GM12864 (cell line): Measurements from ENCODE around the gene RAB27B.

ENCODE experiments used
- DNase-seq: peaks from one replicate; pipeline ENCODE4 v3.0.0-alpha.2; 2011; ENCODE audit warnings: low read depth
- H3K4me3 ChIP-seq: 2 replicates; pipeline ENCODE4 v1.5.1; 2011; ENCODE audit warnings: mild to moderate bottlenecking, low read depth, low read length, control low read depth
- CTCF ChIP-seq: IDR thresholded peaks from 2 replicates; pipeline ENCODE4 v1.5.1; 2011; ENCODE audit warnings: low read depth, mild to moderate bottlenecking, moderate library complexity, low read length, control low read depth, inconsistent platforms; ENCODE audit errors: missing control alignments

The RAB27B gene

GRCh38 chr18:54916507-54916906 lies 88.2 kb downstream of the RAB27B start:
- DNase-seq: no peak
- peak; percentile 24 for TF ChIP-seq CTCF
- no peak overlapping the region for H3K4me3 ChIP-seq

GRCh38 chr18:54918060-54918459 lies 89.8 kb downstream of the RAB27B start:
- no peak overlapping the region for H3K4me3 ChIP-seq
- no peak for DNase-seq
- no peak for TF ChIP-seq CTCF

DNA sequence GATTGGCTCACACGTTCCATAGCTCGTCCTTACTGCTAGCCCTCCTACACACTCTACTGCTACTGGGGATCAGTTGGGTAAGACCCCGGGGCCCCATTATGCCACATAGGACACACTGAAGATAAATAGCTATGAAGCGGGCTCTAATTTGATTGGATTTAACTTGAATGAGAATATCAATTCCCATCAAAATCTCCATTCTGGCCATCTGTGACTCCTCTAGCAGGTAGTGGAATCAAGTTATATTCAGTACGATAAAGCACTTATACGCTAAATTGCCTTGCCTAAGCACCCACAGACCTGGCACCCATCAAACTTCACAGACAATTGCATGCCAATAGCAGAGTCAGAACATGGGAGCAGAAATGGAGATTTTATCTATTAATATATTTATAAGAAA lies 91.1 kb downstream of the RAB27B start:
- no peak for DNase-seq
- no peak overlapping the region for H3K4me3 ChIP-seq
- no peak for TF ChIP-seq CTCF

GRCh38 chr18:54923339-54923956 lies 95.2 kb downstream of the RAB27B start:
- TF ChIP-seq CTCF: no peak
- no peak overlapping the region for H3K4me3 ChIP-seq
- no peak for DNase-seq

DNA sequence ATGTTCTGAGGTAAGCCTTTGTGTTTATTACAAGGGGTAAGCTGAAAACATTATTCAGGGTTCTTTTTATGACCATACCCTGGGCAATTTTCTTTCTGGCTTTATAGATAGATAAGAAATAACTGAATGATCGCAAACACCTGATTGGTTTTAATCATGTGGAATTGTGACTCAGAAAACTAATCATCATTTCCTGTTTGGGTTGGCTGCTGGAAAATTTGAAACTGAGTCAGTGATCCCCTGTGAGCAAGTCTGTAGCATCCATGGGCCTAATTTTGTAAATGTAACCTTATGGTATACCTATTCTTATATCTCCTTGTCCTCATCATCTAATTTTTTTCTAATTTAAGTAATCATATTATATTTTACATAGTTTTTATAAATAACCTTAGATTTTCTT lies 96.7 kb downstream of the RAB27B start:
- no peak for TF ChIP-seq CTCF
- DNase-seq: no peak
- no peak overlapping the region for H3K4me3 ChIP-seq

GRCh38 chr18:54926593-54927325 lies 98.5 kb downstream of the RAB27B start:
- no peak for TF ChIP-seq CTCF
- no peak overlapping the region for H3K4me3 ChIP-seq
- DNase-seq: no peak

DNA sequence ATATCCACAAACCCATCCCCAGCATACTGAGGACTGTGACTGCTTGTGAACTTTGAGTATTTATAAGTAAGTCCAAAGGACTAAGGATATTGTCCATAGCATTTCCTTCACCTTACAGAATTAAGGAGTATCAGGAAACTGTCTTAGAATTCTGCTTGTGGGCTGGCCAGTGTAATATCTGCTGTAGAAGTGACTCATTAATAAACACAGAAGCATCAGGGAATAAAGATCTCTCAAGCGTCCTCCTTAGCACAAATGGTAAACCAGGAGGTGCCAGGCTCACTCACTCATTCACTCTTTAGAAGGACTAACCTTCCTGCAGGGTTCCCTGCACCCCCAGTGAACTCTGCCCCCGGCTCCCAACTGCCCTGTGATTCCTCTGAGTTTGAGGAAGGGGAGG lies 100.0 kb downstream of the RAB27B start:
- no peak for TF ChIP-seq CTCF
- no peak for DNase-seq
- H3K4me3 ChIP-seq: no peak overlapping the region
